Measurements from ENCODE around the gene MALT1.
"Not testable (repeated sequence)": the region's sequence is repeated elsewhere in the genome, so short reads cannot be mapped to it uniquely, and the experiment has no call there.

DNA sequence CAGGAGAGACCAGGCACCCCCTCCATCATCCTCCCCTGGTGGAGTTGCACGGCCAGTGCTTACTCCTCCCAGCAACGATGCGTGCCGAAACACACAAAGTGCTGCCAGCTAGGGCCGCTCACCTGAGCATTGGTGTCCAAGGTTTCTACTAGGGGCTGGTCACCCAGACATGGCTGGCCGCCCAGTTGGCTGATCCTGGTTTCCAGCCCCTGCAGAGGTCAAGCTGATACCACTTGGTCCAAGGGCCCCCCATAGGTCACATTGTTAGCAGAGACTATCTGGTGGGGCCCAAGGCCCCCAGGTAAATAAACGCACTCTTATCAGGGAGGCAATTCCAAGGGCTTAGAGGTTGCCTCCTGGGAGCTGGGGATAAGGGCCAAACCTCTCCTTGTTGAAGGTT, 86.1 kb downstream of the MALT1 start:
- TF ChIP-seq POLR2AphosphoS5 (IDR thresholded peaks at IDR 0.05; ENCODE audit: borderline replicate concordance, low read depth, low read length); EZH2 (IDR thresholded peaks at IDR 0.05): not testable (repeated sequence)
